KMS-11 (cell line): Measurements from ENCODE around the gene UPK1A.
A peak's percentile ranks its signal among the peaks of the same experiment; 100 is the strongest.

Experiments
- H2AFZ ChIP-seq: fragments of 200-600 bp; sonication (generic); 2 replicates; pipeline ENCODE4 v1.6.1; 2016; ENCODE audit warnings: antibody characterized with exemption, mixed run types, low read depth
- H3K27ac ChIP-seq: fragments of 200-600 bp; sonication (generic); 2 replicates; pipeline ENCODE4 v1.6.1; 2016; ENCODE audit warnings: mild to moderate bottlenecking, mixed run types
- H3K27me3 ChIP-seq: fragments of 200-600 bp; sonication (generic); 2 replicates; pipeline ENCODE4 v1.6.1; 2017; ENCODE audit warnings: mild to moderate bottlenecking, low read depth, mixed run types, moderate library complexity; ENCODE audit not compliant: insufficient read depth
- H3K36me3 ChIP-seq: fragments of 200-600 bp; sonication (generic); 2 replicates; pipeline ENCODE4 v1.6.1; 2017; ENCODE audit warnings: mild to moderate bottlenecking, mixed run types; ENCODE audit not compliant: insufficient read depth
- H3K4me1 ChIP-seq: fragments of 200-600 bp; sonication (generic); 2 replicates; pipeline ENCODE4 v1.6.1; 2016; ENCODE audit warnings: mild to moderate bottlenecking, low read depth, mixed run types; ENCODE audit not compliant: poor library complexity, severe bottlenecking
- H3K4me2 ChIP-seq: fragments of 200-600 bp; sonication (generic); 2 replicates; pipeline ENCODE4 v1.7.0; 2016; ENCODE audit warnings: mild to moderate bottlenecking, mixed run types
- H3K4me3 ChIP-seq: fragments of 200-600 bp; sonication (generic); IDR thresholded peaks from 2 replicates; pipeline ENCODE4 v1.6.1; 2017; ENCODE audit warnings: low read depth, low read length, mixed read lengths; ENCODE audit not compliant: insufficient read depth
- H3K79me2 ChIP-seq: fragments of 200-600 bp; sonication (generic); 2 replicates; pipeline ENCODE4 v1.6.1; 2016; ENCODE audit warnings: low read depth, mixed run types; ENCODE audit not compliant: insufficient read depth
- H3K9ac ChIP-seq: fragments of 200-600 bp; sonication (generic); 2 replicates; pipeline ENCODE4 v1.6.1; 2016; ENCODE audit warnings: mild to moderate bottlenecking, mixed run types
- H4K20me1 ChIP-seq: fragments of 200-600 bp; sonication (generic); 2 replicates; pipeline ENCODE4 v1.6.1; 2016; ENCODE audit warnings: mild to moderate bottlenecking, mixed run types; ENCODE audit not compliant: insufficient read depth
- TF ChIP-seq, protein P1 (sequence below): fragments of 200-600 bp; sonication (generic); conservative IDR thresholded peaks from 2 replicates; pipeline ENCODE4 v1.6.1; 2017; ENCODE audit warnings: low read depth, mild to moderate bottlenecking, antibody characterized with exemption, low read length, moderate library complexity, mixed read lengths

The UPK1A gene

GRCh38 chr19:35718345-35719041 is 52.2 kb downstream of the UPK1A start:
- Histone ChIP-seq H3K4me1 (peaks cover 15% of the 10 kb centered on the region), H3K27ac (peak overlapping the region; percentile 62; the same call in 1 of the 2 replicates), H2AFZ (no peak overlapping the region), H3K79me2 (peaks cover 21% of the 10 kb centered on the region), H3K4me3 (no peak overlapping the region), H3K4me2 (peak overlapping the region; percentile 74), H3K9ac (peak overlapping the region; percentile 91), H3K27me3 (peaks cover 9% of the 10 kb centered on the region; the same call in 1 of the 2 replicates), H4K20me1 (no peaks in the 10 kb centered on the region), H3K36me3 (no peaks in the 10 kb centered on the region)
- TF ChIP-seq, protein P1, sequence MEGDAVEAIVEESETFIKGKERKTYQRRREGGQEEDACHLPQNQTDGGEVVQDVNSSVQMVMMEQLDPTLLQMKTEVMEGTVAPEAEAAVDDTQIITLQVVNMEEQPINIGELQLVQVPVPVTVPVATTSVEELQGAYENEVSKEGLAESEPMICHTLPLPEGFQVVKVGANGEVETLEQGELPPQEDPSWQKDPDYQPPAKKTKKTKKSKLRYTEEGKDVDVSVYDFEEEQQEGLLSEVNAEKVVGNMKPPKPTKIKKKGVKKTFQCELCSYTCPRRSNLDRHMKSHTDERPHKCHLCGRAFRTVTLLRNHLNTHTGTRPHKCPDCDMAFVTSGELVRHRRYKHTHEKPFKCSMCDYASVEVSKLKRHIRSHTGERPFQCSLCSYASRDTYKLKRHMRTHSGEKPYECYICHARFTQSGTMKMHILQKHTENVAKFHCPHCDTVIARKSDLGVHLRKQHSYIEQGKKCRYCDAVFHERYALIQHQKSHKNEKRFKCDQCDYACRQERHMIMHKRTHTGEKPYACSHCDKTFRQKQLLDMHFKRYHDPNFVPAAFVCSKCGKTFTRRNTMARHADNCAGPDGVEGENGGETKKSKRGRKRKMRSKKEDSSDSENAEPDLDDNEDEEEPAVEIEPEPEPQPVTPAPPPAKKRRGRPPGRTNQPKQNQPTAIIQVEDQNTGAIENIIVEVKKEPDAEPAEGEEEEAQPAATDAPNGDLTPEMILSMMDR = no peak

DNA sequence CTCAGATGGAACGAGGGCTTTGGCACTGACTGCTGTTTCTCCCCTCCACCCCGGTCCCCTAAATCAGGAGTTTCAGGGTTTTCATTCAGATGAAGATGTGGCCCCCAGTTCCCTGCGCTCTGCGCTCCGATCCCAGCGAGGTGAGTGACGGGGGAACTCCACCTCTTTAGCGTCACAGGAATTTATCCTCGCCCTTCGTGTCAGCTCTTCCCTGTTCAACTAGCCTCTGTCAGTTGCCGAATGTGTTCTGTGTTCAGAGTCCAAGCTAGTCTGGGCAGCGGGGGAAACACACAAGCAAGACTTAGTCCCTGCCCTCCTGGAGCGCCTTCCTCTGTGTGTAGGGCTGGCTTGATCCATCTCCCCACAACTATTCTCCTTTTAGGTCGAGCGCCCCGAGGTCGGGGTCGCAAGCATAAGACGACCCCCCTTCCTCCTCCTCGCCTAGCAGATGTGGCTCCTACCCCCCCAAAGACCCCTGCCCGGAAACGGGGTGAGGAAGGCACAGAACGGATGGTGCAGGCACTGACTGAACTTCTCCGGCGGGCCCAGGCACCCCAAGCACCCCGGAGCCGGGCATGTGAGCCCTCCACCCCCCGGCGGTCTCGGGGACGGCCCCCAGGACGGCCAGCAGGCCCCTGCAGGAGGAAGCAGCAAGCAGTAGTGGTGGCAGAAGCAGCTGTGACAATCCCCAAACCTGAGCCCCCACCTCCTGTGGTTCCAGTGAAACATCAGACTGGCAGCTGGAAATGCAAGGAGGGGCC is 53.3 kb downstream of the UPK1A start:
- H4K20me1 ChIP-seq = no peaks in the 10 kb centered on the region
- peak overlapping the region; percentile 91; the same call in 1 of the 2 replicates for H3K9ac ChIP-seq
- H3K27me3 ChIP-seq = no peaks in the 10 kb centered on the region; the same call in 1 of the 2 replicates
- H3K27ac ChIP-seq = no peak overlapping the region
- no peaks in the 10 kb centered on the region; the same call in 1 of the 2 replicates for H3K36me3 ChIP-seq
- H3K4me3 ChIP-seq = no peak overlapping the region
- TF ChIP-seq, protein P1 = no peak
- peak overlapping the region; percentile 74 for H3K4me2 ChIP-seq
- H2AFZ ChIP-seq = no peak overlapping the region
- peaks cover 21% of the 10 kb centered on the region for H3K79me2 ChIP-seq
- peaks cover 15% of the 10 kb centered on the region for H3K4me1 ChIP-seq

DNA sequence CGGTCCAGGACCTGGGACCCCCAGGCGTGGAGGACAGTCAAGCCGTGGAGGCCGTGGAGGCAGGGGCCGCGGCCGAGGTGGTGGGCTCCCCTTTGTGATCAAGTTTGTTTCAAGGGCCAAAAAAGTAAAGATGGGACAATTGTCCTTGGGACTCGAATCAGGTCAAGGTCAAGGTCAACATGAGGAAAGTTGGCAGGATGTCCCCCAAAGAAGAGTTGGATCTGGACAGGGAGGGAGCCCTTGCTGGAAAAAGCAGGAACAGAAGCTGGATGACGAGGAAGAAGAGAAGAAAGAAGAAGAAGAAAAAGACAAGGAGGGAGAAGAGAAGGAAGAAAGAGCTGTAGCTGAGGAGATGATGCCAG is 53.8 kb downstream of the UPK1A start:
- H3K4me1 ChIP-seq = peaks cover 15% of the 10 kb centered on the region
- peaks cover 21% of the 10 kb centered on the region for H3K79me2 ChIP-seq
- no peak overlapping the region for H3K27ac ChIP-seq
- TF ChIP-seq, protein P1 = no peak
- no peak overlapping the region for H3K9ac ChIP-seq
- no peaks in the 10 kb centered on the region for H4K20me1 ChIP-seq
- no peak overlapping the region for H2AFZ ChIP-seq
- H3K4me2 ChIP-seq = no peak overlapping the region
- H3K36me3 ChIP-seq = no peaks in the 10 kb centered on the region; the same call in 1 of the 2 replicates
- no peaks in the 10 kb centered on the region for H3K27me3 ChIP-seq
- H3K4me3 ChIP-seq = no peak overlapping the region

GRCh38 chr19:35720648-35721047 is 54.3 kb downstream of the UPK1A start:
- H3K4me1 ChIP-seq = peaks cover 15% of the 10 kb centered on the region
- no peak overlapping the region for H3K4me3 ChIP-seq
- no peak overlapping the region for H3K4me2 ChIP-seq
- no peaks in the 10 kb centered on the region for H4K20me1 ChIP-seq
- H3K36me3 ChIP-seq = no peaks in the 10 kb centered on the region; the same call in 1 of the 2 replicates
- no peaks in the 10 kb centered on the region for H3K27me3 ChIP-seq
- TF ChIP-seq, protein P1 = no peak
- H3K79me2 ChIP-seq = peaks cover 21% of the 10 kb centered on the region
- H3K9ac ChIP-seq = no peak overlapping the region
- no peak overlapping the region for H3K27ac ChIP-seq
- no peak overlapping the region for H2AFZ ChIP-seq
